ENCODE results near the gene GID8. TPM values are rescaled to one million over a fixed set of nuclear protein-coding genes. Genes with fewer than 3 reads are reported as not detected.

The GID8 gene
- total and polyA plus RNA-seq, 4 donors, result 11.0 to 35.4 (median 23.7) TPM

DNA sequence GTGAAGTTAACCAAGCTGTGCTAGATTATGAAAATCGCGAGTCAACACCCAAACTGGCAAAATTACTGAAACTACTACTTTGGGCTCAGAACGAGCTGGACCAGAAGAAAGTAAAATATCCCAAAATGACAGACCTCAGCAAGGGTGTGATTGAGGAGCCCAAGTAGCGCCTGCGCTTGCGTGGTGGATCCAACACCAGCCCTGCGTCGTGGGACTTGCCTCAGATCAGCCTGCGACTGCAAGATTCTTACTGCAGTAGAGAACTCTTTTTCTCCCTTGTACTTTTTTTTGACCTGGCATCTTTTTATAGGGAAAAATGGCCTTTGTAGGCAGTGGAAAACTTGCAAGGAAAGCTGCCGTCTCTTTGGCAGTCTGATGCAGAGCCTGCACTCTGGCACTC, 6.8 kb downstream of the GID8 start:
- Histone ChIP-seq H3K4me1 (ENCODE audit: control insufficient read depth in 5 of 5, insufficient read depth in 5 of 5, low read length in 5 of 5) (peaks cover 0 to 12% (median 2%) of the 10 kb centered on the region in 5 donors), H3K9me3 (ENCODE audit: control insufficient read depth in 4 of 4, insufficient read depth in 3 of 4, low read length in 3 of 4) (peaks cover 0 to 2% (median 0%) of the 10 kb centered on the region in 4 donors), H3K9ac (ENCODE audit: insufficient read depth in 1 of 2, low read length in 2 of 2) (no peak overlapping the region), H3K27me3 (ENCODE audit: control insufficient read depth in 3 of 3, insufficient read depth in 3 of 3, low read length in 2 of 3) (no peaks in the 10 kb centered on the region), H3K27ac (ENCODE audit: low read depth in 1 of 2, low read length in 1 of 2) (no peak overlapping the region), H3K36me3 (ENCODE audit: control insufficient read depth in 4 of 4, insufficient read depth in 4 of 4, low read length in 4 of 4) (peaks cover 16 to 61% (median 36%) of the 10 kb centered on the region in 4 donors), H3K4me3 (no peak overlapping the region)
- ATAC-seq (ENCODE audit: insufficient read depth, low FRiP score) (no peak), DNase-seq (no peak)
- 94 to 96% methylated on average over 10 of the region's 10 CpGs for WGBS, 2 donors
- TF ChIP-seq, protein P1, sequence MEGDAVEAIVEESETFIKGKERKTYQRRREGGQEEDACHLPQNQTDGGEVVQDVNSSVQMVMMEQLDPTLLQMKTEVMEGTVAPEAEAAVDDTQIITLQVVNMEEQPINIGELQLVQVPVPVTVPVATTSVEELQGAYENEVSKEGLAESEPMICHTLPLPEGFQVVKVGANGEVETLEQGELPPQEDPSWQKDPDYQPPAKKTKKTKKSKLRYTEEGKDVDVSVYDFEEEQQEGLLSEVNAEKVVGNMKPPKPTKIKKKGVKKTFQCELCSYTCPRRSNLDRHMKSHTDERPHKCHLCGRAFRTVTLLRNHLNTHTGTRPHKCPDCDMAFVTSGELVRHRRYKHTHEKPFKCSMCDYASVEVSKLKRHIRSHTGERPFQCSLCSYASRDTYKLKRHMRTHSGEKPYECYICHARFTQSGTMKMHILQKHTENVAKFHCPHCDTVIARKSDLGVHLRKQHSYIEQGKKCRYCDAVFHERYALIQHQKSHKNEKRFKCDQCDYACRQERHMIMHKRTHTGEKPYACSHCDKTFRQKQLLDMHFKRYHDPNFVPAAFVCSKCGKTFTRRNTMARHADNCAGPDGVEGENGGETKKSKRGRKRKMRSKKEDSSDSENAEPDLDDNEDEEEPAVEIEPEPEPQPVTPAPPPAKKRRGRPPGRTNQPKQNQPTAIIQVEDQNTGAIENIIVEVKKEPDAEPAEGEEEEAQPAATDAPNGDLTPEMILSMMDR (IDR thresholded peaks at IDR 0.05; ENCODE audit: control extremely low read depth, extremely low read depth), result no peak

DNA sequence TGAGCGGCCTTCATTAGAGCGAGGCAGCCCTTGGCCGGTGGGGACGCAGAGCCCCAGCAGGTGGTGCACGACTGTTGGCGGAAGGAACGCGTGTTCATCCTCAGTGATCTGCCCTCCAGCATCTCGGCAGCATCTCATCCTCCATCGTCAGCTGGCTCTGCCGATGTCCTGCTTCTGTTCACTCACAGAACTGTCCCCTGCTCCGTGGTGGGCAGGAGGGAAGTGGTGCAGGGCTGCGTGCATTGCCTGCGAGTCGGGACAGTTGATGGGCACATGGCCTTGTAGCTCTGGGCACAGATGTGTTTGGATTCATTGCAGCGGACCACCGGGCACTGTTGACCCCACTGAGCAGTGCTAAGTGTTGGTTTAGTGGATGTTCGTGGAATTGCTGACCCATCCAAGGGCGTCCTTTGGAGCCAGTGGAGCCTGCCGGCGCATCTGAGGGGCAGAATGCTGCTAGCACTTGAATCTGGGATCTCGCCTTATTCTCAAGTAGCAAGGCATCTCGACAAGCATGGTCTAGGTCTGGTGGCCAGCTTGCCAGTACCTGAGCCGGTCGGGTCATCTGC, 7.9 kb downstream of the GID8 start:
- H3K4me1 ChIP-seq (ENCODE audit: control insufficient read depth in 5 of 5, insufficient read depth in 5 of 5, low read length in 5 of 5), result peaks cover 0 to 10% (median 0%) of the 10 kb centered on the region in 5 donors
- peaks cover 16 to 67% (median 40%) of the 10 kb centered on the region in 4 donors for H3K36me3 ChIP-seq (ENCODE audit: control insufficient read depth in 4 of 4, insufficient read depth in 4 of 4, low read length in 4 of 4)
- no peaks in the 10 kb centered on the region for H3K27me3 ChIP-seq (ENCODE audit: control insufficient read depth in 3 of 3, insufficient read depth in 3 of 3, low read length in 2 of 3)
- H3K4me3 ChIP-seq, result no peak overlapping the region
- H3K9ac ChIP-seq (ENCODE audit: insufficient read depth in 1 of 2, low read length in 2 of 2), result no peak overlapping the region
- H3K27ac ChIP-seq (ENCODE audit: low read depth in 1 of 2, low read length in 1 of 2), result no peak overlapping the region
- H3K9me3 ChIP-seq (ENCODE audit: control insufficient read depth in 4 of 4, insufficient read depth in 3 of 4, low read length in 3 of 4), result peaks cover 0 to 2% (median 0%) of the 10 kb centered on the region in 4 donors
- ATAC-seq (ENCODE audit: insufficient read depth, low FRiP score) (no peak), DNase-seq (no peak)
- TF ChIP-seq, protein P1 (IDR thresholded peaks at IDR 0.05; ENCODE audit: control extremely low read depth, extremely low read depth), result no peak
- WGBS, 2 donors, result 94 to 96% methylated on average over 25 of the region's 25 CpGs

DNA sequence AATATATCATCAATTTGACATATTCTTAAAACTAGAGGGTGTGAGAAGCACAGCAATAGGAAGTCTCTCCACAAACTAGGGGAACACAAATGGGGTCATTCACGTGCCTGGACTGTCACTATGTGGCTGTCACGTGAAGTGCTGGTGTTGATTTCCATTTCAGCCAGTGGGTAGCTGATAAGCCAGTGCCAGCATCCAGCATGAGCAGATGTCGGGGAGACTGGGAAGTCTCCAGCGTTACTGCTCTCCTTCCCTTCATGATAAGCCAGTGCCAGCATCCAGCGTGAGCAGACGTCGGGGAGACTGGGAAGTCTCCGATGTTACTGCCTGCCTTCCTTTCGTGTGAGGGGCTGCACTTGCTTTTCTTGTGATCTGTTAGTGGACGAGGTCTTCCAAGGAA, 9.0 kb downstream of the GID8 start:
- H3K27me3 ChIP-seq (ENCODE audit: control insufficient read depth in 3 of 3, insufficient read depth in 3 of 3, low read length in 2 of 3), result no peaks in the 10 kb centered on the region
- peaks cover 16 to 60% (median 38%) of the 10 kb centered on the region in 4 donors for H3K36me3 ChIP-seq (ENCODE audit: control insufficient read depth in 4 of 4, insufficient read depth in 4 of 4, low read length in 4 of 4)
- TF ChIP-seq, protein P1 (IDR thresholded peaks at IDR 0.05; ENCODE audit: control extremely low read depth, extremely low read depth), result no peak
- WGBS, 2 donors, result 80 to 83% methylated on average over 10 of the region's 10 CpGs
- no peak overlapping the region for H3K4me3 ChIP-seq
- no peak for DNase-seq
- H3K9ac ChIP-seq (ENCODE audit: insufficient read depth in 1 of 2, low read length in 2 of 2), result no peak overlapping the region
- no peak overlapping the region for H3K27ac ChIP-seq (ENCODE audit: low read depth in 1 of 2, low read length in 1 of 2)
- H3K9me3 ChIP-seq (ENCODE audit: control insufficient read depth in 4 of 4, insufficient read depth in 3 of 4, low read length in 3 of 4), result peaks cover 0 to 2% (median 0%) of the 10 kb centered on the region in 4 donors
- ATAC-seq (ENCODE audit: insufficient read depth, low FRiP score), result no peak
- H3K4me1 ChIP-seq (ENCODE audit: control insufficient read depth in 5 of 5, insufficient read depth in 5 of 5, low read length in 5 of 5), result peaks cover 0 to 10% (median 0%) of the 10 kb centered on the region in 5 donors

Measured in lung (tissue), 12 donors.